CD4-positive, alpha-beta T cell (primary cell): ENCODE measurements around the gene ACTR1A. TPM values are rescaled to one million over a fixed set of nuclear protein-coding genes. Genes with fewer than 3 reads are reported as not detected.

Source experiments
- ATAC-seq: fragments of 200-7000 bp; cut with Tn5 transposase; one replicate; pipeline ENCODE4 v1.10.0; 2022; ENCODE audit warnings: mild to moderate bottlenecking; ENCODE audit not compliant: poor library complexity
- CTCF ChIA-PET: fragments of 350-600 bp; sonication (Branson Sonifier 250); formaldehyde crosslinking; loops from one replicate; lab custom pipeline; 2021; ENCODE audit warnings: antibody characterized with exemption, inconsistent platforms; lab: Charles Lee
- POLR2A ChIA-PET: fragments of 350-600 bp; sonication (Branson Sonifier 250); formaldehyde crosslinking; loops from one replicate; lab custom pipeline; 2021; ENCODE audit warnings: antibody characterized with exemption, inconsistent platforms; lab: Charles Lee
- DNase-seq, 14 experiments: peaks; one replicate each; pipeline ENCODE4 v3.0.0-alpha.2; 2013 to 2020; ENCODE audit warnings: mixed read lengths in 2 of 14
- H3K27ac ChIP-seq, 2 donors: one replicate each; pipeline versions ENCODE4 v1.5.1 to v1.7.0; 2013; ENCODE audit warnings: low read length in 2 of 2, low read depth in 1 of 2, mild to moderate bottlenecking in 1 of 2
- H3K27me3 ChIP-seq, 2 experiments: 1 replicate in 1 of 2; 2 replicates in 1 of 2; pipeline versions ENCODE4 v1.6.1 to v1.7.0; 2013; ENCODE audit warnings: low read length in 2 of 2, control low read depth in 1 of 2, mild to moderate bottlenecking in 1 of 2, moderate library complexity in 1 of 2; ENCODE audit not compliant: insufficient read depth in 2 of 2, control insufficient read depth in 1 of 2
- H3K36me3 ChIP-seq: one replicate; pipeline ENCODE4 v1.6.1; 2013; ENCODE audit warnings: low read length, control low read depth; ENCODE audit not compliant: insufficient read depth
- H3K4me1 ChIP-seq: one replicate; pipeline ENCODE4 v1.6.1; 2013; ENCODE audit warnings: low read length, control low read depth; ENCODE audit not compliant: insufficient read depth
- H3K4me3 ChIP-seq: one replicate; pipeline ENCODE4 v1.5.1; 2013; ENCODE audit warnings: mild to moderate bottlenecking, low read length, moderate library complexity
- H3K9me3 ChIP-seq, 2 experiments: 1 replicate in 1 of 2; 2 replicates in 1 of 2; pipeline versions ENCODE4 v1.6.1 to v1.7.0; 2013; ENCODE audit warnings: low read length in 2 of 2, mild to moderate bottlenecking in 2 of 2, control low read depth in 1 of 2, moderate library complexity in 1 of 2; ENCODE audit not compliant: control insufficient read depth in 1 of 2, insufficient read depth in 1 of 2
- H3K27ac Mint-ChIP-seq: one replicate; pipeline ENCODE4 v1.8.0; 2020; ENCODE audit warnings: mixed read lengths
- H3K27me3 Mint-ChIP-seq: one replicate; pipeline ENCODE4 v1.8.0; 2021; ENCODE audit warnings: mixed read lengths
- H3K36me3 Mint-ChIP-seq: one replicate; pipeline ENCODE4 v1.8.0; 2021; ENCODE audit warnings: low read depth, mixed read lengths
- H3K4me1 Mint-ChIP-seq: one replicate; pipeline ENCODE4 v1.8.0; 2021; ENCODE audit warnings: low read depth, mixed read lengths
- H3K4me3 Mint-ChIP-seq: one replicate; pipeline ENCODE4 v1.8.0; 2020; ENCODE audit warnings: mild to moderate bottlenecking, mixed read lengths
- H3K9me3 Mint-ChIP-seq: one replicate; pipeline ENCODE4 v1.8.0; 2020; ENCODE audit warnings: mixed read lengths
- intact Hi-C, 2 experiments: fragments of 100-400 bp; cut with DNase I in 1 of 2; cut with micrococcal nuclease in 1 of 2; formaldehyde crosslinking; loops; one replicate each; pipeline versions ENCODE4 v1.15.1 to v1.9.0; 2023 to 2025; cut with DNase I, micrococcal nuclease
- total RNA-seq, 174 experiments: library from RNA in 2 of 174; stranded (reverse) in 2 of 174; gene quantifications; one replicate each; pipeline ENCODE4 v1.2.3 and lab custom pipeline; 2021 to 2026
- TF ChIP-seq, protein P1 (sequence below): fragments of 200-600 bp; IDR thresholded peaks from one replicate; pipeline ENCODE4 v1.8.0; 2022; ENCODE audit warnings: antibody characterized with exemption, mild to moderate bottlenecking

ACTR1A gene
- total RNA-seq, 2 experiments from 2014 or later, result 43.3 to 46.3 TPM

DNA sequence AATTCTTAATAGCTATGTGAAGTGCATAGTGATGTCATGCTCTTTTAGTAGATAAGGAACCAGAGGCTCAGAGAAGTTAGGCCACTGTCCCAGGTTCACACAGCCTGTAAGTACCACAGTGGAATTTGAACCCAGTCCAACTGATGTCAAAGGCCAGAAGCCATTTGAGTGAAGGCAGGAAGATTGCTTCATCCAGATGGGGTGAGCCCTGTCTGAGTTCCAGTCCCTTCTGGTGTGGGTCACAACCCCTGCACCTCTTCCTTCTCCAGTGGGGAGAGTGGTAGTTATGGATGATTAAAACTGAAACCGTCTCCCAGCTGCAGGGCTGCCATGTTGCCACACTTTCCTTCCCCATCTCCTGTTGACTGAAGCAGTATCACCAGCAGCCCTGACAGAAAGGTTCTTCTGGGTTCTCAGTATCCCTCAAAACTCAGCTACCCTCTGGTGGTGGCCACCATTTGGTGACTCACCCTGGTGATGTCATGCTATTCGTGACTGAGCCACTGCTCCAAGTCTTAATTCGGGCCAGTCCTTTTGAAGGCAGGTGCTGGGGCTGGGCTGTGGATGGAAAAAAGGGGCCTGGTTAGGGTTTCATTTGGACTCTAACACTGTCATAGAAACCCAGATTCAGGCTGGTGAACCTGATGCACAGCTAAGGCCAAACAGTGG, 49.7 kb downstream of the ACTR1A start:
- peaks cover 41% of the 10 kb centered on the region for H3K4me1 ChIP-seq

DNA sequence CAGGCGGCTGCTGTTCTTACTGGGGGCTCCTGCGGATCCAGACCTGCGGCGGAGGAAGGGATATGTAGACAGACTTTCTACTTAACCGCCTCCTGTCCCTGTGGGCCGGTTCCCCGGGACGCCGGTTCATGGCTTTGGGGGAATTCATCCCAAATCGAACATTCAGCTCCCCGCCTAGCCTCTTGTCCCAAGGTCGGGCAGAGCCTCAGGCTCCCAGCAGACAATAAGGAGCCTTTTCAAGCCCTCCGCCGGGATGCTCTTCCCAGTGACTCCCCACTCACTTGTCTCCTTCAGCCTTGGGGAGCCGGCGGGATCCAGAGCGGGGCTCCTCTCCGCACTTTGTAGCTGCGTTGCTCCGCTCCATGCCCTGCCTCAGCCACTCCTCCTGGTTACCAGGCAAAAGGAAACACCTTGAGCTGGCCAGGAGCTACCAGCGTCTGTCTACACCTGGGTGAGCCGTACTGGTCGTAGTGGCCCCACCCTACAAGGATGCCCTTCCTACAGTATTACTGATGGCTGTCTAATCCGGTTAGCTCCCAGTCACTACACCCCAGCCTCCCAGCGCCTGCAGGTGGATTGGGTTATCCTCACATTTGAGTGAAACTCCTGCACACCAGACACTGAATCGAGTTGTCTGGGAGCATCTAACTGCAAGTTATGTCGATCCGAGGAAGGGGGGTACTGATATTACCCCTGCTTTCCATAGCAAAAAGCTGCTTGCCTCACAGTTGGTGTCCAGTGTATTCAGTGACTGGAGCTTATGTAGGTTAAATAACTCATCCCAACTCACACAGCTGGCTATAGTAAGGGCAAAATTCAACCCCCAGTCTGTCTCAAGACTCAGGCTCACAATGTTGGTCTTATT, 51.2 kb downstream of the ACTR1A start, which contains the start of gene C10orf95:
TSS of gene C10orf95 (minus strand) at position 439 of the 865 bp plus-strand sequence. CDS start 450 bp downstream, outside the sequence.
- Mint-ChIP-seq H3K36me3 (peaks cover 32% of the 10 kb centered on the region), H3K27ac (peak within 1 kb of the TSS; percentile 78), H3K4me3 (peak within 1 kb of the TSS; percentile 94), H3K4me1 (peaks cover 21% of the 10 kb centered on the region), H3K9me3 (no peaks in the 10 kb centered on the region), H3K27me3 (no peaks in the 10 kb centered on the region)
- Histone ChIP-seq H3K36me3 (peaks cover 15% of the 10 kb centered on the region), H3K9me3 (no peaks in the 10 kb centered on the region), H3K27ac (peak within 1 kb of the TSS; percentile 56 to 60), H3K4me1 (peaks cover 41% of the 10 kb centered on the region), H3K4me3 (peak within 1 kb of the TSS; percentile 70), H3K27me3 (no peaks in the 10 kb centered on the region)
- TF ChIP-seq, protein P1, sequence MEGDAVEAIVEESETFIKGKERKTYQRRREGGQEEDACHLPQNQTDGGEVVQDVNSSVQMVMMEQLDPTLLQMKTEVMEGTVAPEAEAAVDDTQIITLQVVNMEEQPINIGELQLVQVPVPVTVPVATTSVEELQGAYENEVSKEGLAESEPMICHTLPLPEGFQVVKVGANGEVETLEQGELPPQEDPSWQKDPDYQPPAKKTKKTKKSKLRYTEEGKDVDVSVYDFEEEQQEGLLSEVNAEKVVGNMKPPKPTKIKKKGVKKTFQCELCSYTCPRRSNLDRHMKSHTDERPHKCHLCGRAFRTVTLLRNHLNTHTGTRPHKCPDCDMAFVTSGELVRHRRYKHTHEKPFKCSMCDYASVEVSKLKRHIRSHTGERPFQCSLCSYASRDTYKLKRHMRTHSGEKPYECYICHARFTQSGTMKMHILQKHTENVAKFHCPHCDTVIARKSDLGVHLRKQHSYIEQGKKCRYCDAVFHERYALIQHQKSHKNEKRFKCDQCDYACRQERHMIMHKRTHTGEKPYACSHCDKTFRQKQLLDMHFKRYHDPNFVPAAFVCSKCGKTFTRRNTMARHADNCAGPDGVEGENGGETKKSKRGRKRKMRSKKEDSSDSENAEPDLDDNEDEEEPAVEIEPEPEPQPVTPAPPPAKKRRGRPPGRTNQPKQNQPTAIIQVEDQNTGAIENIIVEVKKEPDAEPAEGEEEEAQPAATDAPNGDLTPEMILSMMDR, result no peak
- ChIA-PET CTCF (interaction anchor here (1.2 to 4.1 kb wide), 6 partner anchors 10 to 222 kb away, joined by 3 to 19 read pairs (median 7); partner anchors contain the start of gene FBXL15), POLR2A (interaction anchor here (0.6 to 6.8 kb wide), 23 partner anchors 9 to 1453 kb away, joined by 3 to 131 read pairs (median 6); partner anchors contain the start of genes ACTR1A, CUEDC2, FBXL15 and GBF1)
- ATAC-seq (no peak), DNase-seq (peak in 1 of 14 experiments; percentile 41)
- intact Hi-C loops, result loop anchor here (1.0 to 5.0 kb wide), 3 partner anchors 9 to 51 kb away; partner anchors contain the start of genes ACTR1A (in 1 of the 2), CUEDC2 (in 1 of the 2) and SUFU (in 1 of the 2)

More for the DNA sequence above, 49.7 kb downstream of the ACTR1A start:
- Mint-ChIP-seq H3K27me3 (no peaks in the 10 kb centered on the region), H3K4me3 (peak overlapping the region; percentile 85), H3K9me3 (no peaks in the 10 kb centered on the region), H3K4me1 (peaks cover 26% of the 10 kb centered on the region), H3K36me3 (peaks cover 32% of the 10 kb centered on the region), H3K27ac (peak overlapping the region; percentile 77)
- POLR2A ChIA-PET, result interaction anchor here (1.1 to 6.8 kb wide), 3 partner anchors 8 to 222 kb away, joined by 4 to 131 read pairs (median 90); partner anchors contain the start of gene CUEDC2
- CTCF ChIA-PET, result interaction anchor here (1.3 to 4.1 kb wide), 2 partner anchors 8 to 30 kb away, joined by 3 to 19 read pairs; no protein-coding TSS in a partner anchor
- H3K27ac ChIP-seq, result peak overlapping the region in 1 of 2 donors; percentile 25
- peaks cover 16% of the 10 kb centered on the region for H3K36me3 ChIP-seq
- DNase-seq (peak in 4 of 14 experiments; percentile 26 to 78 (median 65)), ATAC-seq (no peak)
- H3K27me3 ChIP-seq, result no peaks in the 10 kb centered on the region
- H3K4me3 ChIP-seq, result no peak overlapping the region
- intact Hi-C loops, result loop anchor here in 1 of 2 experiments (5.0 kb wide), 1 partner anchor 49 kb away; the partner anchor contains the start of genes ACTR1A and SUFU
- TF ChIP-seq, protein P1, result no peak
- no peaks in the 10 kb centered on the region for H3K9me3 ChIP-seq
